A673 (cell line): Measurements from ENCODE around the gene C11orf52. TPM values are rescaled to one million over a fixed set of nuclear protein-coding genes. Genes with fewer than 3 reads are reported as not detected.
"Not testable (repeated sequence)": the region's sequence is repeated elsewhere in the genome, so short reads cannot be mapped to it uniquely, and the experiment has no call there.

Experiments used
- BruUV-seq: library from RNA; stranded (reverse); fragments of 400-500 nt; replicated peaks from 2 replicates; lab custom pipeline; 2021; lab: Mats Ljungman, UMichigan
- CTCF ChIA-PET: fragments of 300-600 bp; sonication (Branson Sonifier 250); formaldehyde crosslinking; loops from one replicate; lab custom pipeline; 2022; ENCODE audit warnings: antibody characterized with exemption; lab: Charles Lee
- POLR2A ChIA-PET: fragments of 300-600 bp; sonication (Branson Sonifier 250); formaldehyde crosslinking; loops from one replicate; lab custom pipeline; 2022; ENCODE audit warnings: antibody characterized with exemption; ENCODE audit not compliant: low non-redundant PET; lab: Charles Lee
- DNase-seq: peaks from one replicate; pipeline ENCODE4 v3.0.0-alpha.2; 2015; ENCODE audit warnings: low spot score
- H3K27ac ChIP-seq: fragments of 200-600 bp; sonication (generic); 2 replicates; pipeline ENCODE4 v1.5.1; 2016; ENCODE audit warnings: mixed run types, low read depth, mild to moderate bottlenecking, mixed read lengths, antibody characterized with exemption, low read length; ENCODE audit not compliant: poor library complexity, severe bottlenecking
- H3K27me3 ChIP-seq: fragments of 200-600 bp; sonication (generic); replicated peaks from 2 replicates; pipeline ENCODE4 v1.6.1; 2017; ENCODE audit warnings: mixed run types, low read depth, mild to moderate bottlenecking, mixed read lengths, antibody characterized with exemption, low read length; ENCODE audit not compliant: insufficient read depth, poor library complexity
- H3K36me3 ChIP-seq: fragments of 200-600 bp; sonication (generic); 2 replicates; pipeline ENCODE4 v1.6.1; 2016; ENCODE audit warnings: mixed run types, mild to moderate bottlenecking, mixed read lengths, antibody characterized with exemption, low read length; ENCODE audit not compliant: insufficient read depth, poor library complexity, severe bottlenecking
- H3K4me1 ChIP-seq: fragments of 200-600 bp; sonication (generic); 2 replicates; pipeline ENCODE4 v1.6.1; 2017; ENCODE audit warnings: mixed run types, mild to moderate bottlenecking, mixed read lengths, antibody characterized with exemption, low read length; ENCODE audit not compliant: insufficient read depth, poor library complexity, severe bottlenecking
- H3K4me3 ChIP-seq: fragments of 200-600 bp; sonication (generic); 2 replicates; pipeline ENCODE4 v1.5.1; 2016; ENCODE audit warnings: low read depth, mixed run types, mild to moderate bottlenecking, mixed read lengths, low read length; ENCODE audit not compliant: poor library complexity, severe bottlenecking
- H3K9me3 ChIP-seq: fragments of 200-600 bp; sonication (generic); 2 replicates; pipeline ENCODE4 v1.6.1; 2016; ENCODE audit warnings: mixed run types, low read depth, mild to moderate bottlenecking, mixed read lengths, antibody characterized with exemption, low read length; ENCODE audit not compliant: poor library complexity, severe bottlenecking
- EZH2 ChIP-seq: fragments of 200-600 bp; sonication (generic); IDR thresholded peaks from 2 replicates; pipeline ENCODE4 v1.6.1; 2017; ENCODE audit warnings: borderline replicate concordance, low read depth, mild to moderate bottlenecking, mixed read lengths, antibody characterized with exemption, low read length; ENCODE audit not compliant: poor library complexity, severe bottlenecking
- intact Hi-C: fragments of 100-400 bp; cut with micrococcal nuclease; formaldehyde crosslinking; loops from one replicate; pipeline ENCODE4 v1.10.0; 2022; ENCODE audit not compliant: unreplicated experiment
- total RNA-seq: library from RNA; stranded (reverse); gene quantifications from 2 replicates; pipeline ENCODE4 v1.2.3, GENCODE V29; 2021
- TF ChIP-seq, protein P1 (sequence below): fragments of 300-800, 200-600 bp; sonication (generic); conservative IDR thresholded peaks from 2 replicates; pipeline ENCODE4 v1.5.1; 2017; ENCODE audit warnings: low read depth, mild to moderate bottlenecking, antibody characterized with exemption, low read length, moderate library complexity, mixed read lengths

The C11orf52 gene
- total RNA-seq, 1 experiment from 2014 or later = 1.4 TPM

DNA sequence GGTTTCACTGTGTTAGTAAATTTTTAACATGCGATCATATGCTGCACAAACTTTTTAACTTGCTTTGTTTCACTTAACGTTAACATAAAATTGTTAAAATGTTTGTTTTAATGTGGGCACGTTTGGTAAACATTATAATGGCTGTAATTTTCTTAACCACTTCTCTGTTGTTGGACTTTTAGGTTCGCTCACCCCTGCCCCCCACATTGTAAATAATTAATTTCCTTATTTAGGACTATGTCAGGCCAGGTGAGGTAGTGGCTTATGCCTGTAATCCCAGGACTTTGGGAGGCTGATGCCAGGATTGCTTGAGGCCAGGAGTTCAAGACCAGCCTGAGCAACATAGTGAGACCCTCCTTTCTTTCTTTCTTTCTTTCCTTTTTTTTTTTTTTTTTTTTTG, 11.8 kb downstream of the C11orf52 start:
- H3K4me3 ChIP-seq = no peak overlapping the region
- ChIA-PET CTCF (interaction anchor here (0.5 kb wide), 1 partner anchor 118 kb away, joined by 6 read pairs; no protein-coding TSS in a partner anchor), POLR2A (no interaction called here)
- intact Hi-C loops = loop anchor here (2.0 to 10.0 kb wide), 4 partner anchors 52 to 154 kb away; partner anchors contain the start of genes SDHD and TIMM8B
- TF ChIP-seq, protein P1, sequence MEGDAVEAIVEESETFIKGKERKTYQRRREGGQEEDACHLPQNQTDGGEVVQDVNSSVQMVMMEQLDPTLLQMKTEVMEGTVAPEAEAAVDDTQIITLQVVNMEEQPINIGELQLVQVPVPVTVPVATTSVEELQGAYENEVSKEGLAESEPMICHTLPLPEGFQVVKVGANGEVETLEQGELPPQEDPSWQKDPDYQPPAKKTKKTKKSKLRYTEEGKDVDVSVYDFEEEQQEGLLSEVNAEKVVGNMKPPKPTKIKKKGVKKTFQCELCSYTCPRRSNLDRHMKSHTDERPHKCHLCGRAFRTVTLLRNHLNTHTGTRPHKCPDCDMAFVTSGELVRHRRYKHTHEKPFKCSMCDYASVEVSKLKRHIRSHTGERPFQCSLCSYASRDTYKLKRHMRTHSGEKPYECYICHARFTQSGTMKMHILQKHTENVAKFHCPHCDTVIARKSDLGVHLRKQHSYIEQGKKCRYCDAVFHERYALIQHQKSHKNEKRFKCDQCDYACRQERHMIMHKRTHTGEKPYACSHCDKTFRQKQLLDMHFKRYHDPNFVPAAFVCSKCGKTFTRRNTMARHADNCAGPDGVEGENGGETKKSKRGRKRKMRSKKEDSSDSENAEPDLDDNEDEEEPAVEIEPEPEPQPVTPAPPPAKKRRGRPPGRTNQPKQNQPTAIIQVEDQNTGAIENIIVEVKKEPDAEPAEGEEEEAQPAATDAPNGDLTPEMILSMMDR = no peak
- no peak for TF ChIP-seq EZH2
- no peaks in the 10 kb centered on the region for H3K27me3 ChIP-seq
- H3K4me1 ChIP-seq = peaks cover 10% of the 10 kb centered on the region
- no TSS peak for BruUV-seq
- no peaks in the 10 kb centered on the region for H3K36me3 ChIP-seq
- DNase-seq = no peak
- no peaks in the 10 kb centered on the region for H3K9me3 ChIP-seq
- H3K27ac ChIP-seq = no peak overlapping the region

DNA sequence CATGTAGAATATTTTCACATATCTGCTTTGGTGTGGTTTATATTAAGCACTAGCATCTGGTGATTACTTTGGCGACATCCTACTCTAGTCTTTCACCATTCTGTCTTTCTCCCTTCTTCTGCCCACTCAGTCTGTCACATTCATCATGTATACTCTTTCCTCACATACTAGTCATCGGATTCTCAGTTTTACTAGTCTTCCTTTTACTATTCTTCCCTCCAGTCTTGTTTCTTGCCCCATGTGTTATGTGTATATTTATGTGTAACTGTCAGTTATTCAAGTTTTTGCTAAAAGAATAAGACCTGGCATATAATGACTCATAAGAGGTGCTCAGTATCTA, 13.9 kb downstream of the C11orf52 start:
- POLR2A ChIA-PET = no interaction called here
- BruUV-seq = no TSS peak
- H3K36me3 ChIP-seq = no peaks in the 10 kb centered on the region
- no peaks in the 10 kb centered on the region for H3K9me3 ChIP-seq
- H3K27ac ChIP-seq = no peak overlapping the region
- peaks cover 16% of the 10 kb centered on the region for H3K4me1 ChIP-seq
- no peak for TF ChIP-seq EZH2
- TF ChIP-seq, protein P1 = no peak
- H3K27me3 ChIP-seq = no peaks in the 10 kb centered on the region
- CTCF ChIA-PET = interaction anchor here (0.7 kb wide), 1 partner anchor 49 kb away, joined by 7 read pairs; no protein-coding TSS in a partner anchor
- H3K4me3 ChIP-seq = no peak overlapping the region
- intact Hi-C loops = loop anchor here (5.0 to 10.0 kb wide), 3 partner anchors 50 to 152 kb away; partner anchors contain the start of genes SDHD and TIMM8B
- DNase-seq = no peak

DNA sequence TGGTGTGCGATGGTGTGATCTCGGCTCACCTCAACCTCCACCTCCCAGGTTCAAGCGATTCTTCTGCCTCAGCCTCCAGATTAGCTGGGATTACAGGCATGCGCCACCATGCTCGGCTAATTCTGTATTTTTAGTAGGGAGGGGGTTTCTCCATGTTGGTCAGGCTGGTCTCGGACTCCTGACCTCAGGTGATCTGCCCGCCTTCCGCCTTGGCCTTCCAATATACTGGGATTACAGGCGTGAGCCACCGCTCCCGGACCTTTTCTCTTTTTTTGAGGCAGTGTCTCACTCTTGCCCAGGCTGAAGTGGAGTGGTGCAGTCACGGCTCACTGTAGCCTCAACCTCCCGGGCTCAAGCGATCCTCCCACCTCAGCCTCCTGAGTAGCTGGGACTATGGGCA, 14.5 kb downstream of the C11orf52 start:
- H3K27me3 ChIP-seq, H3K4me3 ChIP-seq, CTCF ChIA-PET, H3K36me3 ChIP-seq, H3K27ac ChIP-seq, DNase-seq, POLR2A ChIA-PET, BruUV-seq, H3K9me3 ChIP-seq: not testable (repeated sequence)
- H3K4me1 ChIP-seq = peaks cover 22% of the 10 kb centered on the region
- intact Hi-C loops = loop anchor here (5.0 to 10.0 kb wide), 3 partner anchors 49 to 152 kb away; partner anchors contain the start of genes SDHD and TIMM8B

DNA sequence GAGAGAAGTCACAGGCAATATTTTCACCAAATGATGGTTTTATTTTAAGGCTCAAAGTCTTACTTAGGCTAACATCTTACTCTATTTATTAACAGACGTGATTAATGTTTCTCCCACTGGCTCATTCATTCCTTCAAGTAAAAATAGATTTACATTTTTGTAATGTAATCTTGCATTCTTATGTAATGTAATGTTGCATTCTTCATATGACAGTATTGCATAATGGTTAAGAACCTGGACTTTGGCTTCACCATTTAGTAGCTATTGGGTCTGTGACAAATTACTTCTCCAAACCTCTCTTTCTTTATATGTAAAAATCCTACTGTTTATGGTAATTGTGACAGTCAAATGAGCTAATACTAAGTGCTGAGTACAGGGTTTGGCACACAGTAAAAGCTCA, 15.2 kb downstream of the C11orf52 start:
- DNase-seq = no peak
- ChIA-PET POLR2A (no interaction called here), CTCF (no interaction called here)
- Histone ChIP-seq H3K9me3 (no peaks in the 10 kb centered on the region), H3K4me1 (peaks cover 29% of the 10 kb centered on the region), H3K27ac (no peak overlapping the region), H3K36me3 (no peaks in the 10 kb centered on the region), H3K27me3 (no peaks in the 10 kb centered on the region), H3K4me3 (no peak overlapping the region)
- TF ChIP-seq EZH2 = no peak
- TF ChIP-seq, protein P1 = no peak
- intact Hi-C loops = loop anchor here (5.0 to 10.0 kb wide), 3 partner anchors 48 to 151 kb away; partner anchors contain the start of genes SDHD and TIMM8B
- BruUV-seq = no TSS peak
